HFF-Myc (cell line): ENCODE measurements around the gene SGPL1.

ENCODE experiments used
- DNase-seq: peaks from one replicate; pipeline ENCODE4 v3.0.0-alpha.2; 2011; ENCODE audit warnings: low read depth; ENCODE audit errors: extremely low read depth
- H3K4me3 ChIP-seq: replicated peaks from 2 replicates; pipeline ENCODE4 v1.5.1; 2011; ENCODE audit warnings: low read depth, mild to moderate bottlenecking, control low read depth, low read length
- TF ChIP-seq, protein P1 (sequence below): IDR thresholded peaks from 2 replicates; pipeline ENCODE4 v1.5.1; 2012; ENCODE audit warnings: mild to moderate bottlenecking, low read depth, low read length, control low read depth; ENCODE audit errors: missing control alignments

The SGPL1 gene

DNA sequence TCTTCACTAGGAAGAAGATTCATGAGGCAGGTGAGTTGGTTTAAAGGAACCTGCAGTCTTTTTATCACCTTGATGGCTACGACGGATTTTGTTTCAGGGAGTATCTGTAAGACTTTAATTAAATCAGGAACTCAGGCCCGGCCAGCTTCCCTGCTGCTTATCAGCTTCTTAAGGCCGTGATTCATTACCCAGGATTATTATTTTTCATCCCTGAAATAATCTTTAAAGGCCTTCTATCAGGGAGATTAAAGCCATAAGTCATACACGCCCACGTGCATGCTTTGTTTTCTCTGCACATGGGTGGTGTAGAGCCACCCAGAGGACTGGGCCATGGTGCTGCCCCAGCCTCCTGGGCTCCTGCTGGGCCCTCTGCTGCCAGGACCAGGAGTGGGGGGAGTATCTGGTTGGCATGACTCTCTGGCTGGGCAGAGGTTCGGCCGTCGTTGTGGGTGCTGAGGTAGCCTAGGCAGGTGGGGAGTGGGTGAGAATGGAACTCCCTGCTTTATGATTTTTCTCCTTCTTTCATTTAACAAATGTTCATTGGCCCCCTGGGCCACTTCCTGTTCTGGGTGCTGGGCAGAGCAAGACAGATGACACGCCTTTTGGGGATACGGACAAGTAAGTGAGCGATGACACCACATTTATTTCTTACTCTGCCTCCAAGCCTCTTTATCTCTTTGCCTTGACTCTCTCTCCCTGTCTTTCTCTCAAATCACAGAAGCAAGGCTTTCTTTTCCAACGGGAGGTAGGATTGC lies 111.6 kb downstream of the SGPL1 start:
- H3K4me3 ChIP-seq: no peak overlapping the region
- TF ChIP-seq, protein P1, sequence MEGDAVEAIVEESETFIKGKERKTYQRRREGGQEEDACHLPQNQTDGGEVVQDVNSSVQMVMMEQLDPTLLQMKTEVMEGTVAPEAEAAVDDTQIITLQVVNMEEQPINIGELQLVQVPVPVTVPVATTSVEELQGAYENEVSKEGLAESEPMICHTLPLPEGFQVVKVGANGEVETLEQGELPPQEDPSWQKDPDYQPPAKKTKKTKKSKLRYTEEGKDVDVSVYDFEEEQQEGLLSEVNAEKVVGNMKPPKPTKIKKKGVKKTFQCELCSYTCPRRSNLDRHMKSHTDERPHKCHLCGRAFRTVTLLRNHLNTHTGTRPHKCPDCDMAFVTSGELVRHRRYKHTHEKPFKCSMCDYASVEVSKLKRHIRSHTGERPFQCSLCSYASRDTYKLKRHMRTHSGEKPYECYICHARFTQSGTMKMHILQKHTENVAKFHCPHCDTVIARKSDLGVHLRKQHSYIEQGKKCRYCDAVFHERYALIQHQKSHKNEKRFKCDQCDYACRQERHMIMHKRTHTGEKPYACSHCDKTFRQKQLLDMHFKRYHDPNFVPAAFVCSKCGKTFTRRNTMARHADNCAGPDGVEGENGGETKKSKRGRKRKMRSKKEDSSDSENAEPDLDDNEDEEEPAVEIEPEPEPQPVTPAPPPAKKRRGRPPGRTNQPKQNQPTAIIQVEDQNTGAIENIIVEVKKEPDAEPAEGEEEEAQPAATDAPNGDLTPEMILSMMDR: no peak
- no peak for DNase-seq

DNA sequence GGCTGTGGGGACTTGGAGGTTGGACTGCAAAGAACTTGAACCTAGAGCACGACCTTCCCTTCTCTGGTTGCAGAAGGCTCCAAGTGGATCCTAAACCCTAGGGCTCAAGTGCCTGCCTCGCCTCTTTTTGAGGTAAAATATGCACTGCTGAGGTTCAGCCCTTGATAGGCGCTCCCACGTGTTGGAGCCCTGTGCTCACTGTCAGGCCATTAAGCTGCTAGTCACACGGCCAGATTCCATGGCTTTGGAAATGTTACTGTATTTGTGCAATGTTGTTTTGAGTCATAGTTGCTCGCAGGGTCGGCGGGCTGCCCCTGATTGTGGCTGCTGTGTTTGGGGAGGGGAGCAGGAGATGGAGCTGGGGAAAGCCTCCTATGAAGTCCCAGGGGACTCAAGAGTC lies 112.4 kb downstream of the SGPL1 start:
- no peak for DNase-seq
- no peak overlapping the region for H3K4me3 ChIP-seq
- TF ChIP-seq, protein P1: no peak

DNA sequence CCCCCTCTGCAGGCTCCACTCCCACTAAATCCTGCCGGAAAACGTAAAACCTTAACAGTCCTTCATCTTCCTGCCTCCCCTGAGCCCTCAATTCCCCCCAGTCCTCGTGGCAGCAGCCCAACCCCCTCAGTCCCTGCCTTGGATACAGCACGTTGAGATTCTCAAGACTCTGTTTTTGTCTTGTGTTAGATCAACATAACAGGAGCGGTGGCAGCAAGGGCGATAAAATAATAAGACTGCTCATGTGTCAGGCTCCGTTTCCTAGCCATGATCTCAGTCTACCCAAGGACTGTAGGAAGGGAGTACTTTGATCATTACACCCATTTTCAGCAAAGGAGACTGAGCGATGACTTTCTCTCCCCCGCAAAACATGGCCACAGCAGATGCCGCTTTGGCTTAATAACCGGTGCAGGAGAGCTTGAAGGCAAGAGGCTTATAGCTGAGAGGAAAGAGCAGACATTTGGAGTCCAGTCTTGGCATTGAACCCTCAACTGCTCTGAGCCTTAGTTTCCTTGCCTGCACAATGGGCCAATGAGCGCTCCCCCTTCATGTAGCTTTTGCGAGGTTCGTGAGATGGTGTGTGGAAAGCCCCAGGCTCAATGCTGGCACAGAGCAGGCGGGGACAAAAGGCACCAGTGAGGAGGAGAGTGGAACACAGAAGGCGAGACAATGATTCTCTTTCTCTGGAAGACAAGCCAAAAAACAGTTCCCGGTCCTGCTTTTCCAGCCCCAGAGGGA lies 114.7 kb downstream of the SGPL1 start:
- no peak overlapping the region for H3K4me3 ChIP-seq
- TF ChIP-seq, protein P1: no peak
- no peak for DNase-seq
